GM12801 (cell line): ENCODE results near the gene WNK3.

Experiments
- CTCF ChIP-seq: IDR thresholded peaks from one replicate; pipeline ENCODE4 v1.5.1; 2011; ENCODE audit warnings: control low read depth; ENCODE audit not compliant: insufficient read length; ENCODE audit errors: extremely low read depth

The WNK3 gene

GRCh38 chrX:54357414-54358377 lies at the start of gene WNK3:
TSS of gene WNK3 (minus strand) at chrX:54358046.
- TF ChIP-seq CTCF = no peak

DNA sequence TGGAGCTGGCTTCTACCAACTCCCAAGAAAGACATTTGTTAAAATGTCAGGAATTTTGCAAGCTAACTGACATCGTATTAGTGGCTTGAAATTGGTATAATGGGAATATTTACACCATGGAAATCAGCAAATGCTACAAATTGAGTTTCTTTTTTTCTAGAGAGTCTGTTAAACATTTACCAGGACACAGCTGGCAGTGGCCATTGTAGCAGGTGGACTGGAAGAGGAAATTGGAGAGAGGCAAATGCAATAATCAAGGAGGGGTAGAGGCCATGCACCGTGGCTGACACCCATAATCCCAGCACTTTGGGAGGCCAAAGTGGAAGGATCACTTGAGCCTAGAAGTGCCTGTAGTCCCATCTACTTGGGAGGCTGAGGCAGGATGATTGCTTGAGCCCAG lies 49.4 kb upstream of the WNK3 start:
- no peak for TF ChIP-seq CTCF

DNA sequence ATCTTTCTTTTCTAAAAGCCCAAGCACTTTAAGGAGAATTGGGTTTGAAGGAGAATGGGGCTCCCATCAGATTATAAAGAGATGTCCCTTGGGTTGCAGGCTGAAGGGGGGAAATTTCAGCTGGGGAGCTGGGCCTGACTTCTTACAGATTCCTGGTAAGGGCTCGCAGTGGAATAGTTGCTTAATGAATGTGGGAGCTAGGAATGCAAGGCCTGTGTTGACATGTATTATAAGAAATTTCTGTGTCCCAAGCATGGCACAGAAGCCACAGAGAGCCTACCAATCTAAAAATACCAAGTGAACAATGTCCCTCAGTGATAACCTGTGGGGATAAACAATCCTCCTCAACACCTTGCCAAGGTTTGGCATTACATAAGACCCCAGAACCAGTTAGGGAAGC lies 39.3 kb upstream of the WNK3 start:
- TF ChIP-seq CTCF = no peak

GRCh38 chrX:54386314-54386713 lies 28.5 kb upstream of the WNK3 start:
- no peak for TF ChIP-seq CTCF

GRCh38 chrX:54359408-54359807 lies 1.6 kb upstream of the WNK3 start:
- TF ChIP-seq CTCF = no peak

GRCh38 chrX:54358424-54359211 lies 772 bp upstream of the WNK3 start:
- TF ChIP-seq CTCF = no peak

DNA sequence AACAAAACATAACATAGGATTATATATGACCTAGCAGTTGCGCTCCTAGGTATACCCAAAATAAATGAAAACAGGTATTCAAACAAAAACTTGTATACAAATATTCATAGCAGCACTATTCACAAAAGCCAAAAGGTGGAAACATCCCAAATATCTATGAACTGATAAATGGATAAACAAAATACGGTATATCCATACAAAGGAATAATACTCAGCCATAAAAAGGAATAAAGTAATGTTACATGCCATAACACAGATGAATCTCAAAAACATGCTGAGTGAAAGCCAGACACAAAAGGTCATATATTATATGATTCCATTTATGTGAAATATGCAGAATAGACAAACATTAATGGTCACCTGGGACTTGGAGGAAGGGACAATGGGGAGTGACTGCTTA lies 5.2 kb downstream of the WNK3 start:
- no peak for TF ChIP-seq CTCF
